Measurements from ENCODE around the gene WNT3. TPM values are rescaled to one million over a fixed set of nuclear protein-coding genes. Genes with fewer than 3 reads are reported as not detected.

The WNT3 gene
- total RNA-seq, 3 donors from 2014 or later (not counting 1 experiment from before 2014, with no cell fraction given): 0.07 to 1.4 (median 0.30) TPM

DNA sequence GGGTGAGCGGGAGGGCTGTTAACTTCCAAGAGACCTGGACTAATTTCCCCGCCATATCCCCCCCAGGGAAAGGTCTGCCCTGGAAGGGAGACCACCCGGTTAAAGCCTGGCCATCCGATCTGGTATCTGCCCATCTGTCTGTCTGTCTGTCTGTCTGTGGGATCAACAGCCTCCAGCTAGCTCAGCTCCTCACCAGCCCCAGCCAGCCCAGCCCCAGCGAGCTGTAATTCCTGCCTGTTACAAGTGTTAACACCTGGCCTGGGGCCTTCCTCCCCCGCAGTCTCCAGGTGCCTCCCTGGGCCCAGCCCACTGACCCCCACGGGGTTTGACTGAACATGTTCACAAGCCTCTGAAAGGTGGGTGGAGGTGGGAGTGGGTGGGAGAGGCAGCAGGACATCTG is 4.0 kb downstream of the WNT3 start:
- Mint-ChIP-seq H3K4me3 (no peak overlapping the region), H3K27me3 (ENCODE audit: low read depth in 2 of 2) (peaks cover 43 to 51% of the 10 kb centered on the region in 2 donors), H3K9me3 (no peaks in the 10 kb centered on the region), H3K4me1 (peaks cover 0 to 20% of the 10 kb centered on the region in 2 donors), H3K27ac (no peak overlapping the region), H3K36me3 (no peaks in the 10 kb centered on the region)
- TF ChIP-seq, protein P1, sequence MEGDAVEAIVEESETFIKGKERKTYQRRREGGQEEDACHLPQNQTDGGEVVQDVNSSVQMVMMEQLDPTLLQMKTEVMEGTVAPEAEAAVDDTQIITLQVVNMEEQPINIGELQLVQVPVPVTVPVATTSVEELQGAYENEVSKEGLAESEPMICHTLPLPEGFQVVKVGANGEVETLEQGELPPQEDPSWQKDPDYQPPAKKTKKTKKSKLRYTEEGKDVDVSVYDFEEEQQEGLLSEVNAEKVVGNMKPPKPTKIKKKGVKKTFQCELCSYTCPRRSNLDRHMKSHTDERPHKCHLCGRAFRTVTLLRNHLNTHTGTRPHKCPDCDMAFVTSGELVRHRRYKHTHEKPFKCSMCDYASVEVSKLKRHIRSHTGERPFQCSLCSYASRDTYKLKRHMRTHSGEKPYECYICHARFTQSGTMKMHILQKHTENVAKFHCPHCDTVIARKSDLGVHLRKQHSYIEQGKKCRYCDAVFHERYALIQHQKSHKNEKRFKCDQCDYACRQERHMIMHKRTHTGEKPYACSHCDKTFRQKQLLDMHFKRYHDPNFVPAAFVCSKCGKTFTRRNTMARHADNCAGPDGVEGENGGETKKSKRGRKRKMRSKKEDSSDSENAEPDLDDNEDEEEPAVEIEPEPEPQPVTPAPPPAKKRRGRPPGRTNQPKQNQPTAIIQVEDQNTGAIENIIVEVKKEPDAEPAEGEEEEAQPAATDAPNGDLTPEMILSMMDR (IDR thresholded peaks at IDR 0.05): no peak
- Histone ChIP-seq H3K4me1 (ENCODE audit: control insufficient read depth, insufficient read depth, low read length) (peaks cover 18% of the 10 kb centered on the region), H3K36me3 (ENCODE audit: control insufficient read depth, insufficient read depth, low read length) (no peaks in the 10 kb centered on the region), H3K27ac (ENCODE audit: low read length) (no peak overlapping the region), H3K9me3 (ENCODE audit: control insufficient read depth, insufficient read depth, low read length) (no peaks in the 10 kb centered on the region), H3K4me3 (ENCODE audit: low read length) (no peak overlapping the region), H3K27me3 (ENCODE audit: control insufficient read depth, insufficient read depth, low read length) (peaks cover 39% of the 10 kb centered on the region)
- no peak for DNase-seq
- intact Hi-C loops (cut with micrococcal nuclease): no loop called here
- WGBS (ENCODE audit: insufficient coverage): 78% methylated on average over 7 of the region's 7 CpGs
- no peak for ATAC-seq

- H3K27me3 ChIP-seq (ENCODE audit: control insufficient read depth, insufficient read depth, low read length): peaks cover 34% of the 10 kb centered on the region
These were observed 4.6 kb downstream of the WNT3 start for GRCh38 chr17:46813920-46814319.

GRCh38 chr17:46812624-46813318 is 5.7 kb downstream of the WNT3 start:
- no peak overlapping the region for H3K4me3 ChIP-seq (ENCODE audit: low read length)
- peaks cover 27% of the 10 kb centered on the region for H3K27me3 ChIP-seq (ENCODE audit: control insufficient read depth, insufficient read depth, low read length)
- 69% methylated on average over 5 of the region's 6 CpGs for WGBS (ENCODE audit: insufficient coverage)
- peaks cover 2% of the 10 kb centered on the region for H3K4me1 ChIP-seq (ENCODE audit: control insufficient read depth, insufficient read depth, low read length)
- H3K9me3 Mint-ChIP-seq: no peaks in the 10 kb centered on the region
- H3K36me3 ChIP-seq (ENCODE audit: control insufficient read depth, insufficient read depth, low read length): no peaks in the 10 kb centered on the region
- peaks cover 38 to 42% of the 10 kb centered on the region in 2 donors for H3K27me3 Mint-ChIP-seq (ENCODE audit: low read depth in 2 of 2)
- ATAC-seq: no peak
- H3K4me1 Mint-ChIP-seq: peaks cover 0 to 3% of the 10 kb centered on the region in 2 donors
- no peak overlapping the region for H3K27ac ChIP-seq (ENCODE audit: low read length)
- no peaks in the 10 kb centered on the region for H3K36me3 Mint-ChIP-seq
- H3K27ac Mint-ChIP-seq: no peak overlapping the region
- no peak for DNase-seq
- no peak overlapping the region for H3K4me3 Mint-ChIP-seq
- TF ChIP-seq, protein P1 (IDR thresholded peaks at IDR 0.05): no peak
- H3K9me3 ChIP-seq (ENCODE audit: control insufficient read depth, insufficient read depth, low read length): no peaks in the 10 kb centered on the region
- intact Hi-C loops (cut with micrococcal nuclease): no loop called here

More at GRCh38 chr17:46813920-46814319, 4.6 kb downstream of the WNT3 start:
- no peak overlapping the region for H3K27ac Mint-ChIP-seq
- intact Hi-C loops (cut with micrococcal nuclease): no loop called here
- Histone ChIP-seq H3K9me3 (ENCODE audit: control insufficient read depth, insufficient read depth, low read length) (no peaks in the 10 kb centered on the region), H3K4me1 (ENCODE audit: control insufficient read depth, insufficient read depth, low read length) (peaks cover 13% of the 10 kb centered on the region), H3K36me3 (ENCODE audit: control insufficient read depth, insufficient read depth, low read length) (no peaks in the 10 kb centered on the region), H3K27ac (ENCODE audit: low read length) (no peak overlapping the region), H3K4me3 (ENCODE audit: low read length) (no peak overlapping the region)
- no peaks in the 10 kb centered on the region for H3K36me3 Mint-ChIP-seq
- peaks cover 0 to 15% of the 10 kb centered on the region in 2 donors for H3K4me1 Mint-ChIP-seq
- TF ChIP-seq, protein P1 (IDR thresholded peaks at IDR 0.05): no peak
- peaks cover 43 to 49% of the 10 kb centered on the region in 2 donors for H3K27me3 Mint-ChIP-seq (ENCODE audit: low read depth in 2 of 2)
- H3K9me3 Mint-ChIP-seq: no peaks in the 10 kb centered on the region
- ATAC-seq (no peak), DNase-seq (no peak)
- WGBS (ENCODE audit: insufficient coverage): 75% methylated on average over 3 of the region's 3 CpGs
- H3K4me3 Mint-ChIP-seq: no peak overlapping the region

All from natural killer cell (primary cell).